ENCODE results near the gene FASTK.

Gene FASTK

GRCh38 chr7:151088856-151089699 is 8.5 kb upstream of the FASTK start:
- Histone ChIP-seq H3K27me3 (ENCODE audit: insufficient read depth, low read length) (peaks cover 16% of the 10 kb centered on the region), H3K9ac (ENCODE audit: low read length) (no peak overlapping the region), H3F3A (ENCODE audit: insufficient read depth, low read length) (no peaks in the 10 kb centered on the region; the same call in 1 of the 2 replicates), H4K20me1 (ENCODE audit: insufficient read depth, low read length) (no peaks in the 10 kb centered on the region), H2AFZ (ENCODE audit: low read length) (no peak overlapping the region), H3K4me1 (ENCODE audit: insufficient read depth, low read length, severe bottlenecking) (peaks cover 20% of the 10 kb centered on the region), H3K9me2 (ENCODE audit: low read depth, low read length) (no peaks in the 10 kb centered on the region), H3K4me2 (ENCODE audit: low read length) (no peak overlapping the region), H3K79me2 (ENCODE audit: insufficient read depth, low read length) (no peaks in the 10 kb centered on the region), H3K9me3 (ENCODE audit: low read length) (no peaks in the 10 kb centered on the region), H3K36me3 (ENCODE audit: insufficient read depth, low read length) (no peaks in the 10 kb centered on the region), H3K27ac (ENCODE audit: low read depth, low read length, poor library complexity, severe bottlenecking) (no peak overlapping the region), H3K4me3 (ENCODE audit: low read depth, low read length, poor library complexity, severe bottlenecking) (no peak overlapping the region)
- TF ChIP-seq EZH2 (IDR thresholded peaks at IDR 0.05; ENCODE audit: borderline replicate concordance, low read length) (no peak), CTCF (IDR thresholded peaks at IDR 0.05; ENCODE audit: low read length) (no peak)

- Histone ChIP-seq H2AFZ (ENCODE audit: low read length) (no peak overlapping the region), H3K79me2 (ENCODE audit: insufficient read depth, low read length) (no peaks in the 10 kb centered on the region), H3K9ac (ENCODE audit: low read length) (no peak overlapping the region)
Measured at GRCh38 chr7:151088019-151088855, 7.6 kb upstream of the FASTK start.

More at GRCh38 chr7:151088019-151088855, 7.6 kb upstream of the FASTK start:
- Histone ChIP-seq H3K4me1 (ENCODE audit: insufficient read depth, low read length, severe bottlenecking) (peaks cover 26% of the 10 kb centered on the region), H3K9me3 (ENCODE audit: low read length) (no peaks in the 10 kb centered on the region), H3K36me3 (ENCODE audit: insufficient read depth, low read length) (no peaks in the 10 kb centered on the region), H3K27me3 (ENCODE audit: insufficient read depth, low read length) (peaks cover 16% of the 10 kb centered on the region), H3K9me2 (ENCODE audit: low read depth, low read length) (no peaks in the 10 kb centered on the region), H3K27ac (ENCODE audit: low read depth, low read length, poor library complexity, severe bottlenecking) (no peak overlapping the region), H4K20me1 (ENCODE audit: insufficient read depth, low read length) (no peaks in the 10 kb centered on the region), H3K4me3 (ENCODE audit: low read depth, low read length, poor library complexity, severe bottlenecking) (peak overlapping the region; percentile 57), H3K4me2 (ENCODE audit: low read length) (no peak overlapping the region), H3F3A (ENCODE audit: insufficient read depth, low read length) (no peaks in the 10 kb centered on the region; the same call in none of the 2 replicates)
- no peak for TF ChIP-seq CTCF (IDR thresholded peaks at IDR 0.05; ENCODE audit: low read length)
- no peak for TF ChIP-seq EZH2 (IDR thresholded peaks at IDR 0.05; ENCODE audit: borderline replicate concordance, low read length)

All from OCI-LY1 (cell line).